GM12891 (cell line): ENCODE data around the gene CREB5.

Experiments
- POLR2A ChIP-seq: IDR thresholded peaks from 2 replicates; pipeline ENCODE4 v1.6.1; 2011; ENCODE audit warnings: low read depth, low read length, control low read depth
- POLR2AphosphoS5 ChIP-seq: IDR thresholded peaks from 2 replicates; pipeline ENCODE4 v1.6.1; 2011; ENCODE audit warnings: low read depth, low read length, control low read depth
- POU2F2 ChIP-seq: IDR thresholded peaks from 2 replicates; pipeline ENCODE4 v1.6.1; 2011; ENCODE audit warnings: low read depth, mild to moderate bottlenecking, control low read depth, low read length, moderate library complexity
- SPI1 ChIP-seq: IDR thresholded peaks from 2 replicates; pipeline ENCODE4 v1.6.1; 2011; ENCODE audit warnings: low read depth, low read length, control low read depth
- TAF1 ChIP-seq: IDR thresholded peaks from 2 replicates; pipeline ENCODE4 v1.6.1; 2011; ENCODE audit warnings: low read depth, low read length, control low read depth

GRCh38 chr7:28874001-28874400 lies 461.7 kb downstream of the CREB5 start:
- TF ChIP-seq POLR2AphosphoS5 = no peak
- no peak for TF ChIP-seq POLR2A
- no peak for TF ChIP-seq SPI1
- TF ChIP-seq TAF1 = no peak
- no peak for TF ChIP-seq POU2F2
